Neural cell (in vitro differentiated cells): Measurements from ENCODE around the gene IGFBP2.

Source experiments
- EP300 ChIP-seq: fragments of 450-650 bp; conservative IDR thresholded peaks from 2 replicates; pipeline ENCODE4 v1.6.1; 2014; ENCODE audit warnings: antibody characterized with exemption, mild to moderate bottlenecking, moderate library complexity; ENCODE audit not compliant: poor library complexity, severe bottlenecking
- EZH2 ChIP-seq: fragments of 200-600, 300-800 bp; shearing (Covaris generic), sonication (generic); IDR thresholded peaks from 2 replicates; pipeline ENCODE4 v1.6.1; 2014; ENCODE audit warnings: antibody characterized with exemption, low read length, borderline replicate concordance, mild to moderate bottlenecking; ENCODE audit not compliant: insufficient read depth, poor library complexity, severe bottlenecking
- MXI1 ChIP-seq: fragments of 450-650 bp; conservative IDR thresholded peaks from 2 replicates; pipeline ENCODE4 v1.6.1; 2014; ENCODE audit warnings: antibody characterized with exemption, mild to moderate bottlenecking; ENCODE audit not compliant: poor library complexity, severe bottlenecking
- POLR2AphosphoS5 ChIP-seq: IDR thresholded peaks from 2 replicates; pipeline ENCODE4 v1.6.1; 2012
- RAD21 ChIP-seq: fragments of 450-650 bp; conservative IDR thresholded peaks from 2 replicates; pipeline ENCODE4 v1.6.1; 2014; ENCODE audit warnings: antibody characterized with exemption, mild to moderate bottlenecking, moderate library complexity
- SMC3 ChIP-seq: fragments of 450-650 bp; conservative IDR thresholded peaks from 2 replicates; pipeline ENCODE4 v1.6.1; 2014; ENCODE audit warnings: antibody characterized with exemption, mild to moderate bottlenecking, moderate library complexity; ENCODE audit not compliant: poor library complexity
- TAF1 ChIP-seq: IDR thresholded peaks from 2 replicates; pipeline ENCODE4 v1.6.1; 2012; ENCODE audit warnings: low read depth
- TF ChIP-seq, protein P1 (sequence below): fragments of 450-650 bp; IDR thresholded peaks from 2 replicates; pipeline ENCODE4 v1.5.1; 2014; ENCODE audit warnings: antibody characterized with exemption, mild to moderate bottlenecking, moderate library complexity; ENCODE audit not compliant: poor library complexity, severe bottlenecking
- TF ChIP-seq, protein P2 (sequence below): IDR thresholded peaks from 2 replicates; pipeline ENCODE4 v1.6.1; 2012; ENCODE audit warnings: borderline replicate concordance

- TF ChIP-seq TAF1 (no peak), EZH2 (no peak), RAD21 (no peak), SMC3 (no peak), POLR2AphosphoS5 (no peak), EP300 (no peak), MXI1 (no peak)
- TF ChIP-seq, protein P1, sequence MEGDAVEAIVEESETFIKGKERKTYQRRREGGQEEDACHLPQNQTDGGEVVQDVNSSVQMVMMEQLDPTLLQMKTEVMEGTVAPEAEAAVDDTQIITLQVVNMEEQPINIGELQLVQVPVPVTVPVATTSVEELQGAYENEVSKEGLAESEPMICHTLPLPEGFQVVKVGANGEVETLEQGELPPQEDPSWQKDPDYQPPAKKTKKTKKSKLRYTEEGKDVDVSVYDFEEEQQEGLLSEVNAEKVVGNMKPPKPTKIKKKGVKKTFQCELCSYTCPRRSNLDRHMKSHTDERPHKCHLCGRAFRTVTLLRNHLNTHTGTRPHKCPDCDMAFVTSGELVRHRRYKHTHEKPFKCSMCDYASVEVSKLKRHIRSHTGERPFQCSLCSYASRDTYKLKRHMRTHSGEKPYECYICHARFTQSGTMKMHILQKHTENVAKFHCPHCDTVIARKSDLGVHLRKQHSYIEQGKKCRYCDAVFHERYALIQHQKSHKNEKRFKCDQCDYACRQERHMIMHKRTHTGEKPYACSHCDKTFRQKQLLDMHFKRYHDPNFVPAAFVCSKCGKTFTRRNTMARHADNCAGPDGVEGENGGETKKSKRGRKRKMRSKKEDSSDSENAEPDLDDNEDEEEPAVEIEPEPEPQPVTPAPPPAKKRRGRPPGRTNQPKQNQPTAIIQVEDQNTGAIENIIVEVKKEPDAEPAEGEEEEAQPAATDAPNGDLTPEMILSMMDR = no peak
- TF ChIP-seq, protein P2, sequence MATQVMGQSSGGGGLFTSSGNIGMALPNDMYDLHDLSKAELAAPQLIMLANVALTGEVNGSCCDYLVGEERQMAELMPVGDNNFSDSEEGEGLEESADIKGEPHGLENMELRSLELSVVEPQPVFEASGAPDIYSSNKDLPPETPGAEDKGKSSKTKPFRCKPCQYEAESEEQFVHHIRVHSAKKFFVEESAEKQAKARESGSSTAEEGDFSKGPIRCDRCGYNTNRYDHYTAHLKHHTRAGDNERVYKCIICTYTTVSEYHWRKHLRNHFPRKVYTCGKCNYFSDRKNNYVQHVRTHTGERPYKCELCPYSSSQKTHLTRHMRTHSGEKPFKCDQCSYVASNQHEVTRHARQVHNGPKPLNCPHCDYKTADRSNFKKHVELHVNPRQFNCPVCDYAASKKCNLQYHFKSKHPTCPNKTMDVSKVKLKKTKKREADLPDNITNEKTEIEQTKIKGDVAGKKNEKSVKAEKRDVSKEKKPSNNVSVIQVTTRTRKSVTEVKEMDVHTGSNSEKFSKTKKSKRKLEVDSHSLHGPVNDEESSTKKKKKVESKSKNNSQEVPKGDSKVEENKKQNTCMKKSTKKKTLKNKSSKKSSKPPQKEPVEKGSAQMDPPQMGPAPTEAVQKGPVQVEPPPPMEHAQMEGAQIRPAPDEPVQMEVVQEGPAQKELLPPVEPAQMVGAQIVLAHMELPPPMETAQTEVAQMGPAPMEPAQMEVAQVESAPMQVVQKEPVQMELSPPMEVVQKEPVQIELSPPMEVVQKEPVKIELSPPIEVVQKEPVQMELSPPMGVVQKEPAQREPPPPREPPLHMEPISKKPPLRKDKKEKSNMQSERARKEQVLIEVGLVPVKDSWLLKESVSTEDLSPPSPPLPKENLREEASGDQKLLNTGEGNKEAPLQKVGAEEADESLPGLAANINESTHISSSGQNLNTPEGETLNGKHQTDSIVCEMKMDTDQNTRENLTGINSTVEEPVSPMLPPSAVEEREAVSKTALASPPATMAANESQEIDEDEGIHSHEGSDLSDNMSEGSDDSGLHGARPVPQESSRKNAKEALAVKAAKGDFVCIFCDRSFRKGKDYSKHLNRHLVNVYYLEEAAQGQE = no peak
These were observed 32.5 kb downstream of the IGFBP2 start for GRCh38 chr2:216665717-216666116.
